HUES48 (cell line): ENCODE data around the gene SLC5A10.
"Not testable (repeated sequence)": the region's sequence is repeated elsewhere in the genome, so short reads cannot be mapped to it uniquely, and the experiment has no call there.

Source experiments
- H3K27ac ChIP-seq: one replicate; pipeline ENCODE4 v1.7.0; 2013; ENCODE audit warnings: low read depth, low read length, inconsistent platforms
- H3K27me3 ChIP-seq: 2 replicates; pipeline ENCODE4 v1.6.1; 2013; ENCODE audit warnings: mild to moderate bottlenecking, low read length; ENCODE audit not compliant: control insufficient read depth, insufficient read depth
- H3K36me3 ChIP-seq: 2 replicates; pipeline ENCODE4 v1.6.1; 2013; ENCODE audit warnings: low read length; ENCODE audit not compliant: control insufficient read depth, insufficient read depth
- H3K4me1 ChIP-seq: 2 replicates; pipeline ENCODE4 v1.6.1; 2013; ENCODE audit warnings: mild to moderate bottlenecking, low read length; ENCODE audit not compliant: control insufficient read depth, insufficient read depth
- H3K4me3 ChIP-seq: 2 replicates; pipeline ENCODE4 v1.5.1; 2013; ENCODE audit warnings: mild to moderate bottlenecking, low read depth, low read length
- H3K9ac ChIP-seq: 2 replicates; pipeline ENCODE4 v1.6.1; 2013; ENCODE audit warnings: mild to moderate bottlenecking, low read depth, low read length, moderate library complexity
- H3K9me3 ChIP-seq: 2 replicates; pipeline ENCODE4 v1.6.1; 2013; ENCODE audit warnings: low read length; ENCODE audit not compliant: control insufficient read depth, insufficient read depth

Gene SLC5A10

GRCh38 chr17:19021622-19022083, 69.7 kb downstream of the SLC5A10 start:
- Histone ChIP-seq H3K4me3 (no peak overlapping the region), H3K9ac (no peak overlapping the region), H3K27me3 (no peaks in the 10 kb centered on the region), H3K27ac (no peak overlapping the region), H3K4me1 (no peaks in the 10 kb centered on the region), H3K9me3 (no peaks in the 10 kb centered on the region), H3K36me3 (no peaks in the 10 kb centered on the region)

GRCh38 chr17:19022128-19022527, 70.2 kb downstream of the SLC5A10 start:
- no peaks in the 10 kb centered on the region for H3K4me1 ChIP-seq
- H3K27me3 ChIP-seq = no peaks in the 10 kb centered on the region
- no peaks in the 10 kb centered on the region for H3K36me3 ChIP-seq
- H3K9me3 ChIP-seq = no peaks in the 10 kb centered on the region
- H3K4me3 ChIP-seq = no peak overlapping the region
- H3K9ac ChIP-seq = no peak overlapping the region
- H3K27ac ChIP-seq = no peak overlapping the region

- H3K9me3 ChIP-seq = no peaks in the 10 kb centered on the region
- H3K27ac ChIP-seq = no peak overlapping the region
- H3K4me3 ChIP-seq = no peak overlapping the region
- no peaks in the 10 kb centered on the region for H3K36me3 ChIP-seq
- no peak overlapping the region for H3K9ac ChIP-seq
- no peaks in the 10 kb centered on the region for H3K4me1 ChIP-seq
- H3K27me3 ChIP-seq = no peaks in the 10 kb centered on the region
Observed at GRCh38 chr17:19022747-19023146, 70.8 kb downstream of the SLC5A10 start.

GRCh38 chr17:19023209-19023999, 71.4 kb downstream of the SLC5A10 start:
- Histone ChIP-seq H3K4me3 (no peak overlapping the region), H3K27ac (no peak overlapping the region), H3K9ac (no peak overlapping the region), H3K36me3 (no peaks in the 10 kb centered on the region), H3K4me1 (no peaks in the 10 kb centered on the region), H3K27me3 (no peaks in the 10 kb centered on the region), H3K9me3 (no peaks in the 10 kb centered on the region)

GRCh38 chr17:19024101-19025078, 72.4 kb downstream of the SLC5A10 start:
- Histone ChIP-seq H3K4me1 (no peaks in the 10 kb centered on the region), H3K9ac (no peak overlapping the region), H3K9me3 (no peaks in the 10 kb centered on the region), H3K27ac (no peak overlapping the region), H3K4me3 (no peak overlapping the region), H3K36me3 (no peaks in the 10 kb centered on the region), H3K27me3 (no peaks in the 10 kb centered on the region)

- H3K27ac ChIP-seq, H3K4me1 ChIP-seq, H3K9ac ChIP-seq, H3K36me3 ChIP-seq, H3K27me3 ChIP-seq, H3K9me3 ChIP-seq, H3K4me3 ChIP-seq: not testable (repeated sequence)
Observed at GRCh38 chr17:19028671-19029070, 76.7 kb downstream of the SLC5A10 start.

GRCh38 chr17:19029740-19030139, 77.8 kb downstream of the SLC5A10 start:
- H3K27ac ChIP-seq, H3K9me3 ChIP-seq: not testable (repeated sequence)

GRCh38 chr17:19030771-19031449, 78.9 kb downstream of the SLC5A10 start:
- not testable (repeated sequence) for H3K9ac ChIP-seq, H3K9me3 ChIP-seq, H3K27ac ChIP-seq, H3K4me1 ChIP-seq, H3K36me3 ChIP-seq, H3K27me3 ChIP-seq, H3K4me3 ChIP-seq

More at GRCh38 chr17:19029740-19030139, 77.8 kb downstream of the SLC5A10 start:
- H3K4me3 ChIP-seq, H3K9ac ChIP-seq, H3K4me1 ChIP-seq, H3K36me3 ChIP-seq, H3K27me3 ChIP-seq: not testable (repeated sequence)

- not testable (repeated sequence) for H3K9me3 ChIP-seq, H3K4me3 ChIP-seq, H3K27ac ChIP-seq, H3K36me3 ChIP-seq, H3K27me3 ChIP-seq, H3K9ac ChIP-seq, H3K4me1 ChIP-seq
Observed at GRCh38 chr17:19031729-19032128, 79.8 kb downstream of the SLC5A10 start.

- not testable (repeated sequence) for H3K4me3 ChIP-seq, H3K9ac ChIP-seq, H3K4me1 ChIP-seq, H3K9me3 ChIP-seq, H3K36me3 ChIP-seq, H3K27me3 ChIP-seq, H3K27ac ChIP-seq
Observed at GRCh38 chr17:19032377-19032988, 80.5 kb downstream of the SLC5A10 start.
